Spleen (tissue), 11 donors: Measurements from ENCODE around the gene SPP1. TPM values are rescaled to one million over a fixed set of nuclear protein-coding genes. Genes with fewer than 3 reads are reported as not detected.
A peak's percentile ranks its signal among the peaks of the same experiment; 100 is the strongest.
"Not testable (repeated sequence)": the region's sequence is repeated elsewhere in the genome, so short reads cannot be mapped to it uniquely, and the experiment has no call there.

Experiments
- DNase-seq: peaks from one replicate; pipeline ENCODE4 v3.0.0-alpha.2; 2020
- H3K27ac ChIP-seq, 8 donors: fragments of 200-600 bp; sonication (generic) in 7 of 8; 1 replicate in 4 of 8; 2 replicates in 4 of 8; pipeline versions ENCODE4 v1.5.0 to v1.8.0; 2016 to 2021; ENCODE audit warnings: inconsistent platforms in 4 of 8, mild to moderate bottlenecking in 4 of 8, moderate library complexity in 1 of 8
- H3K27me3 ChIP-seq, 7 donors: fragments of 200-600 bp; sonication (generic) in 6 of 7; replicated peaks in 1 of 7; 1 replicate in 4 of 7; 2 replicates in 3 of 7; pipeline versions ENCODE4 v1.5.0 to v1.8.0; 2016 to 2021; ENCODE audit warnings: inconsistent platforms in 3 of 7, mild to moderate bottlenecking in 1 of 7
- H3K36me3 ChIP-seq, 6 donors: fragments of 200-600 bp; sonication (generic) in 5 of 6; 1 replicate in 4 of 6; 2 replicates in 2 of 6; pipeline versions ENCODE4 v1.5.0 to v1.8.0; 2016 to 2021; ENCODE audit warnings: inconsistent platforms in 2 of 6
- H3K4me1 ChIP-seq, 6 donors: fragments of 200-600 bp; sonication (generic) in 5 of 6; 1 replicate in 3 of 6; 2 replicates in 3 of 6; pipeline versions ENCODE4 v1.5.0 to v1.8.0; 2016 to 2021; ENCODE audit warnings: inconsistent platforms in 3 of 6
- H3K4me3 ChIP-seq, 8 donors: fragments of 200-600 bp; sonication (generic) in 7 of 8; 1 replicate in 4 of 8; 2 replicates in 4 of 8; pipeline versions ENCODE4 v1.5.0 to v1.8.0; 2016 to 2021; ENCODE audit warnings: inconsistent platforms in 4 of 8, mild to moderate bottlenecking in 4 of 8, moderate library complexity in 2 of 8
- H3K9me3 ChIP-seq, 8 donors: fragments of 200-600 bp; sonication (generic) in 7 of 8; 1 replicate in 4 of 8; 2 replicates in 4 of 8; pipeline versions ENCODE4 v1.5.0 to v1.8.0; 2016 to 2021; ENCODE audit warnings: inconsistent platforms in 4 of 8
- CTCF ChIP-seq, 11 experiments: fragments of 200-600 bp in 7 of 11; fragments of 450-650 bp in 4 of 11; sonication (generic) in 4 of 11; IDR thresholded peaks in 8 of 11; conservative IDR thresholded peaks in 3 of 11; 1 replicate in 7 of 11; 2 replicates in 4 of 11; pipeline versions ENCODE4 v1.4.0 to v1.8.0; 2016 to 2021; ENCODE audit warnings: antibody characterized with exemption in 11 of 11, inconsistent platforms in 4 of 11, mild to moderate bottlenecking in 1 of 11
- POLR2A ChIP-seq, 3 donors: fragments of 450-650 bp; IDR thresholded peaks; one replicate each; pipeline ENCODE4 v1.5.1; 2017; ENCODE audit warnings: antibody characterized with exemption in 3 of 3, mild to moderate bottlenecking in 1 of 3
- POLR2AphosphoS5 ChIP-seq, 3 donors: sonication (generic); formaldehyde crosslinking; IDR thresholded peaks; one replicate each; pipeline ENCODE4 v1.5.1; 2017; ENCODE audit warnings: antibody characterized with exemption in 3 of 3
- WGBS, 5 donors: extraction: QIAGEN DNeasy Blood & Tissue Kit in 3 of 5; methylation state at CpG; one replicate each; pipeline versions ENCODE4 v1.1.5 to v1.1.7; 2013 to 2018; 5-methylcytosine and 5-hydroxymethylcytosine counted together
- intact Hi-C: fragments of 100-400 bp; cut with DNase I; formaldehyde crosslinking; loops from one replicate; pipeline ENCODE4 v1.15.0; 2023; ENCODE audit warnings: low total_unique reads
- polyA plus RNA-seq, 3 donors: library from polyadenylated mRNA; stranded (reverse); fragments of 200-250 nt; gene quantifications; one replicate each; pipeline ENCODE4 v1.2.1, GENCODE V29; 2013
- total RNA-seq, 7 donors: library from RNA; depleted of rRNA in 3 of 7; stranded (reverse); fragments of >200 nt in 3 of 7; fragmentation: NEBNext Ultra II Directional in 4 of 7; extraction: Animal tissue kit (Norgen Biotek cat#: 25700) in 4 of 7; gene quantifications; one replicate each; pipeline versions ENCODE4 v1.1.0 to v1.2.1, GENCODE V29; 2016 to 2021
- donor health status: healthy with polysubstance abuse.
- donor health status: DM: no; HTN: no; CAD: no; lungs with moderate emphysema.
- donor health status: DM: no; HTN: no; CAD: no.
- donor health status: Bipolar disorder and iron deficiency.
- donor health status: healthy.
- donor health status: DM: no; HTN: no; CAD: no.
- donor health status: DM: yes; HTN: yes; CAD: no.

The SPP1 gene
- total and polyA plus RNA-seq, 10 donors = 0.28 to 18.4 (median 2.0) TPM

DNA sequence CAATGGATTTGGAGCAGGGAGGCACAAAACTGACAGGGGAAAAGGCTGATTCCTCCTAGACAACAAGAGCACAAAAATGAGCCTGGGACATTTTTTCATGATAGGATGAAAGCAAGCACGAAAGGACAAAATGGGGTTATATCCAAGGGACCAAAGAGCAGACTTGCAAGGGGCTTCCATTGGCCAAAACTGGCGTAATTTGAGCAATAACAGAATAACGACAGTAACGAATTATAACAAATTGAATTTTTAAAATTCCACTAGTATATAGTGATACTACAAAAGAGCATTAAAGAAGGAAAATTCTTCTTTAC lies 10.3 kb downstream of the SPP1 start:
- Histone ChIP-seq H3K27ac (no peak overlapping the region), H3K4me1 (no peaks in the 10 kb centered on the region), H3K4me3 (no peak overlapping the region), H3K9me3 (no peaks in the 10 kb centered on the region), H3K36me3 (no peaks in the 10 kb centered on the region), H3K27me3 (peaks cover 0 to 5% (median 0%) of the 10 kb centered on the region in 7 donors)
- no peak for DNase-seq
- TF ChIP-seq CTCF (IDR thresholded peaks at IDR 0.05 in 8 of 11, conservative IDR thresholded peaks at IDR 0.05 in 3 of 11) = peak in 2 of 11 experiments; percentile 1 to 14
- TF ChIP-seq POLR2A (IDR thresholded peaks at IDR 0.05) = no peak
- intact Hi-C loops = no loop called here
- WGBS, 5 donors = 58 to 87% (median 71%) methylated on average over 4 of the region's 4 CpGs

DNA sequence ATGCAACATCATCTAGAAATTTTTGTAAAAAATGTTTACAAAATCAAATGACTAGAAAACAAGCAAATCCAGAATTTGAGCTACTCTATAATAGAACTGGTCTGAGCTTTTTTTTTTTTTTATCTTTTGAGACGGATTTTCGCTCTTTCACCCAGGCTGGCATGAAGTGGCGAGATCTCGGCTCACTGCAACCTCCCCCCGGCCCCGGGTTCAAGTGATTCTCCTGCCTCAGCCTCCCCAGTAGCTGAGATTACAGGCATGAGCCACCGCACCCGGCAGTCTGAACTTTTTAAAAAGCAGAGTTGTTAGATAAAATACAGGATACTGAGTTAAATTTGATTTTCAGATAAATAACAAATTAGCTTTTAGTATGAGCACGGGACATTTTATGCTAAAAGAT lies 11.0 kb downstream of the SPP1 start:
- H3K36me3 ChIP-seq = no peaks in the 10 kb centered on the region
- no peak overlapping the region for H3K4me3 ChIP-seq
- 91 to 95% (median 91%) methylated on average over 9 of the region's 9 CpGs for WGBS, 5 donors
- H3K4me1 ChIP-seq = no peaks in the 10 kb centered on the region
- H3K27ac ChIP-seq = no peak overlapping the region
- no peak for DNase-seq
- H3K9me3 ChIP-seq = no peaks in the 10 kb centered on the region
- H3K27me3 ChIP-seq = peaks cover 0 to 5% (median 0%) of the 10 kb centered on the region in 7 donors
- intact Hi-C loops = no loop called here
- TF ChIP-seq CTCF (IDR thresholded peaks at IDR 0.05 in 8 of 11, conservative IDR thresholded peaks at IDR 0.05 in 3 of 11) = no peak
- TF ChIP-seq POLR2A (IDR thresholded peaks at IDR 0.05) = no peak
- TF ChIP-seq POLR2AphosphoS5 (IDR thresholded peaks at IDR 0.05) = no peak

- TF ChIP-seq CTCF (IDR thresholded peaks at IDR 0.05 in 8 of 11, conservative IDR thresholded peaks at IDR 0.05 in 3 of 11) (no peak), POLR2A (IDR thresholded peaks at IDR 0.05) (no peak), POLR2AphosphoS5 (IDR thresholded peaks at IDR 0.05) (no peak)
- Histone ChIP-seq H3K27me3 (peaks cover 0 to 5% (median 0%) of the 10 kb centered on the region in 7 donors), H3K27ac (no peak overlapping the region), H3K4me3 (no peak overlapping the region), H3K9me3 (no peaks in the 10 kb centered on the region), H3K4me1 (no peaks in the 10 kb centered on the region), H3K36me3 (no peaks in the 10 kb centered on the region)
- WGBS, 5 donors = 87 to 91% (median 89%) methylated on average over 4 of the region's 4 CpGs
- intact Hi-C loops = no loop called here
- DNase-seq = no peak
These were observed 14.3 kb downstream of the SPP1 start for GRCh38 chr4:87989765-87990164.

DNA sequence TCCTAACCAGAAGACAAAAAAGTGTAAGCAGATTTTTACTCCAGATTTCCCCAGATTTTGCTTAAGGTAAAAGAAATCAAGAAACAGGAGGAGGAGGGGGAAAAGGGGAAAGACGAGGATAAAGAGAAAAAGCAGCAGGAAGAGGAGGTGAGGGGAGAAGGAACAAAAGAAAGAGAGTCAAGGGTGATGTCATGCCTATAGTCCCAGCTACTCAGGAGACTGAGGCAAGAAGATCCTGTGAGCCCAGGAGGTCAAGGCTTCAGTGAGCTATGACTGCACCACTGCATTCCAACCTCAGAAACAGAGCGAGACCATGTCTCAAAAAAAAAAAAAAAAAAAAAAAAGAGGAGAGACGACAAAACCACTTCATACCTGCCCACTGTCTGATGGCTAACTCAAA lies 19.9 kb downstream of the SPP1 start:
- 67 to 87% (median 78%) methylated on average over 3 of the region's 3 CpGs for WGBS, 5 donors
- intact Hi-C loops = no loop called here
- Histone ChIP-seq H3K36me3 (no peaks in the 10 kb centered on the region), H3K4me1 (no peaks in the 10 kb centered on the region), H3K4me3 (no peak overlapping the region), H3K9me3 (no peaks in the 10 kb centered on the region), H3K27me3 (no peaks in the 10 kb centered on the region), H3K27ac (no peak overlapping the region)
- DNase-seq = no peak
- TF ChIP-seq POLR2A (IDR thresholded peaks at IDR 0.05) (no peak), POLR2AphosphoS5 (IDR thresholded peaks at IDR 0.05) (no peak)

DNA sequence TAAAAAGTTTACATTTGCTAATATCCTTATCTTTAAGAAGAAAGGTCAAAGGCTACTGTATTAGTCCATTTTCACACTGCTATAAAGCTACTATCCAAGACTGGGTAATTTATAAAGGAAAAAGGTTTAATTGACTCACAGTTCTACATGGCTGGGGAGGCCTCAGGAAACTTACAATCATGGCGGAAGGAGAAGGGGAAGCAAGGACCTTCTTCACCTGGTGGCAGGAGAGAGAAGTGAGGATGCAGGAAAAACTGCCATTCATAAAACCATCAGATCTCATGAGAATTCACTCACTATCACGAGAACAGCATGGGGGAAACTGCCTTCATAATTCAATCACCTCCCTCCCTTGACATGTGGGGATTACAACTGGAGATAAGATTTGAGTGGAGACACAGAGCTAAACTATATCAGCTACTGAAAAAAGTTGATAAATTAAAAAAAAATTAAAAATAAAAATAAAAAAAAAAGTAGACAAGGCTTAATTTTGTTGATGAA lies 23.7 kb downstream of the SPP1 start:
- H3K36me3 ChIP-seq, H3K9me3 ChIP-seq, DNase-seq, H3K4me3 ChIP-seq, H3K27me3 ChIP-seq, H3K27ac ChIP-seq, H3K4me1 ChIP-seq, intact Hi-C loops: not testable (repeated sequence)
- 80 to 93% (median 84%) methylated on average over 2 of the region's 2 CpGs for WGBS, 5 donors
